ENCODE measurements around the gene OSGEPL1.
"Not testable (repeated sequence)": the region's sequence is repeated elsewhere in the genome, so short reads cannot be mapped to it uniquely, and the experiment has no call there.

The OSGEPL1 gene

DNA sequence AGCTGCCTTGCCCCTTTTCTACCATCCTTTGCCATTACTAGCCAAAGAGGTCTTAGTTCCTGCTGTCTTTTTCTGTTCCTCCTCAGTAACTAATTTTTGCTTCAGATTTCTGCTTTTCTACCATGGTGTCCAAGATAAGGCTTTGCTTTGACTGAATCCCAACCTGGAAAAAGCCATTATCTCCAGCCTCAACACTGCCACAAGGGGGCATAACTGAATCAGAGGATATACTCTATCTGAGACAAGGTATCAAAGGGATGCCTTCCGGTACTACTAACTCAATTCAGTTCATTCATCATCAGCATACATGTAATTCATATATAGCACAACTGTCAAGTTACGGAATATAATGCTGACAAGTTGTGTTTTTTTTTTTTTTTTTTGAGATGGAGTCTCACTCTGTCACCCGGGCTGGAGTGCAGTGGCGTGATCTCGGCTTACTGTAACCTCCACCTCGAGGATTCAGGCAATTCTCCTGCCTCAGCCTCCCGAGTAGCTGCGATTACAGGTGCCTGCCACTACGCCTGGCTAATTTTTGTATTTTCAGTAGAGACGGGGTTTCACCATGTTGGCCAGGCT, 11.4 kb downstream of the OSGEPL1 start:
- no peaks in the 10 kb centered on the region for H3K9me3 ChIP-seq (ENCODE audit: control insufficient read depth in 1 of 2, low read length in 2 of 2)
- peaks cover 0 to 23% of the 10 kb centered on the region in 2 donors for H3K36me3 ChIP-seq (ENCODE audit: control insufficient read depth in 1 of 2, insufficient read depth in 2 of 2, low read length in 2 of 2)
- no peak overlapping the region for H3K27ac ChIP-seq (ENCODE audit: low read depth, low read length)
- no peaks in the 10 kb centered on the region for H3K27me3 ChIP-seq (ENCODE audit: control insufficient read depth in 1 of 2, insufficient read depth in 2 of 2, low read length in 2 of 2)
- H3K9ac ChIP-seq (ENCODE audit: low read depth in 1 of 2, low read length in 2 of 2) = no peak overlapping the region
- no peak overlapping the region for H3K4me3 ChIP-seq (ENCODE audit: low read depth in 1 of 2, low read length in 2 of 2)
- no peaks in the 10 kb centered on the region for H3K4me1 ChIP-seq (ENCODE audit: control insufficient read depth in 1 of 2, insufficient read depth in 2 of 2, low read length in 2 of 2)

DNA sequence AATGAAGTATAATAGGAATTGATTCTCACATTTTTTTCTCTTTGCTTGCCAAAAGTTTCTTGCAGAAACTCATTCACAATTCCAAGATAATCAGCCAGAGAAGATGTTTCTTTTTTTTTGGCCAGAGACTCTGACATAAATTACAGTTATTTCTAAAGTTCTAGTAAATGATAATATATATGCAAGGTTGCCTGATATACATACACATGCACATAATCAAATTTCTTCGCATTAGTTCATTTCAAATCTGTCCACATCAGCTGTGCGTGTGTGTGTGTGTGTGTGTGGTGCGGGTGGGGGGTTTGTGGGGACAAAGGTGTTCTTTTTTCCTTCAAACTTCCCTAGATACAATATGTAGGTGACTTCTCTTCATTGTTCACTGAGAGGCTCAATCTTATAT, 33.2 kb downstream of the OSGEPL1 start:
- no peak overlapping the region for H3K4me3 ChIP-seq (ENCODE audit: low read depth in 1 of 2, low read length in 2 of 2)
- no peaks in the 10 kb centered on the region for H3K27me3 ChIP-seq (ENCODE audit: control insufficient read depth in 1 of 2, insufficient read depth in 2 of 2, low read length in 2 of 2)

DNA sequence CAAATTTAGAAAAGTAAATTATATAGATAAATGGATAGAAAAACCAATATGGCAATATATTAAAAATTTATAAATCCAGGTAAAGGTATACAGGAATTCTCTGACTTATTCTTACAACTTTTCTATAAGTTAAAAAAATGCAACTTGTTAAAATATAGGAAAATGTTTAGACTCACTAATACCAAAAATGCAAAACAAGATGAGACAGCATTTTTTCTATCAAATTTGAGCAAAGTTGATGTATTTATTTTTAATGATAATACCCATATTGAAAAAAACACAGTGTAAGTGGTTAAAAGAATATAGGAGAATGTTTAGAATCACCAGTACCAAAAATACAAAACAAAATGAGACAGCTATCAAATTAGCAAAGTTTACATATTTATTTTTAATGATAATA, 35.7 kb downstream of the OSGEPL1 start:
- Histone ChIP-seq H3K9ac (ENCODE audit: low read depth in 1 of 2, low read length in 2 of 2) (no peak overlapping the region), H3K4me3 (ENCODE audit: low read depth in 1 of 2, low read length in 2 of 2) (no peak overlapping the region), H3K27me3 (ENCODE audit: control insufficient read depth in 1 of 2, insufficient read depth in 2 of 2, low read length in 2 of 2) (no peaks in the 10 kb centered on the region), H3K36me3 (ENCODE audit: control insufficient read depth in 1 of 2, insufficient read depth in 2 of 2, low read length in 2 of 2) (no peaks in the 10 kb centered on the region), H3K9me3 (ENCODE audit: control insufficient read depth in 1 of 2, low read length in 2 of 2) (no peaks in the 10 kb centered on the region), H3K27ac (ENCODE audit: low read depth, low read length) (no peak overlapping the region), H3K4me1 (ENCODE audit: control insufficient read depth in 1 of 2, insufficient read depth in 2 of 2, low read length in 2 of 2) (no peaks in the 10 kb centered on the region)

More for the DNA sequence above, 33.2 kb downstream of the OSGEPL1 start:
- H3K36me3 ChIP-seq (ENCODE audit: control insufficient read depth in 1 of 2, insufficient read depth in 2 of 2, low read length in 2 of 2) = no peaks in the 10 kb centered on the region
- H3K27ac ChIP-seq (ENCODE audit: low read depth, low read length) = no peak overlapping the region
- no peaks in the 10 kb centered on the region for H3K9me3 ChIP-seq (ENCODE audit: control insufficient read depth in 1 of 2, low read length in 2 of 2)
- no peaks in the 10 kb centered on the region for H3K4me1 ChIP-seq (ENCODE audit: control insufficient read depth in 1 of 2, insufficient read depth in 2 of 2, low read length in 2 of 2)
- H3K9ac ChIP-seq (ENCODE audit: low read depth in 1 of 2, low read length in 2 of 2) = no peak overlapping the region

DNA sequence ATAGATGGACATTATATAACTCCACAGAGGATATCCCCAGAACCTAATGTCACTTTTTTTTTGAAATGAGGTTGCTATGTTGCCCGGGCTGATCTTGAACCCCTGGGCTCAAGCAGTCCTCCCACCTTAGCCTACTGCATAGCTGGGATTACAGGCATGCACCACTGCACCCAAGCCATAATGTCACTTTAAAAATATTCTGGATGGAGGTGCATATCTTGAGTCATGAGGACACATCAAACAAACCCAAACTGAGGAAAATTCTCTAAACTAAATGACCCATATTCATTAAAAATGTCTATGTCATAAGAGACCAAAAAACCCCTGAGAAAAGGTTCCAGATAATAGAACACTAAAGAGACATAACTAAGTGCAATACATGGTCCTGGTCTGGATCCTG, 36.3 kb downstream of the OSGEPL1 start:
- H3K36me3 ChIP-seq (ENCODE audit: control insufficient read depth in 1 of 2, insufficient read depth in 2 of 2, low read length in 2 of 2) = no peaks in the 10 kb centered on the region
- no peak overlapping the region for H3K4me3 ChIP-seq (ENCODE audit: low read depth in 1 of 2, low read length in 2 of 2)
- no peaks in the 10 kb centered on the region for H3K4me1 ChIP-seq (ENCODE audit: control insufficient read depth in 1 of 2, insufficient read depth in 2 of 2, low read length in 2 of 2)
- no peak overlapping the region for H3K9ac ChIP-seq (ENCODE audit: low read depth in 1 of 2, low read length in 2 of 2)
- no peaks in the 10 kb centered on the region for H3K27me3 ChIP-seq (ENCODE audit: control insufficient read depth in 1 of 2, insufficient read depth in 2 of 2, low read length in 2 of 2)
- no peaks in the 10 kb centered on the region for H3K9me3 ChIP-seq (ENCODE audit: control insufficient read depth in 1 of 2, low read length in 2 of 2)
- H3K27ac ChIP-seq (ENCODE audit: low read depth, low read length) = no peak overlapping the region

DNA sequence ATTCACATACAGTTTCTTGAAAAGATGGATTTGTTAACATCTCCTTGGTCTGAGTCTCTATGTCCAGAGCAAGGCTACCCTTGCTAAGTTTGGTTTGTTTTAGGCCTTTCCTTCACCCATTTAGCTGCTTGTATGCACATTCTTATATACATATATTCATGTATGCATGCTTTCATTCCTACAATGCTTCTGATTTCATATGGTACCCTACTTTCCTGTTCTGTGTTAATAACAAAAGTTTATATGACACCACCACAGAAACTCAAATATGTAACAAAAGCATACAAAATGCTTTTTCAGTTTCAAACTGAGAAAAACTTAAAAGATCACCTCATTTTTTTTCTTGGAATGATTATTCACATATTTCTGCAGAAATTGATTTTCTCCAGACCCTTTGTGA, 39.4 kb downstream of the OSGEPL1 start:
- no peaks in the 10 kb centered on the region for H3K4me1 ChIP-seq (ENCODE audit: control insufficient read depth in 1 of 2, insufficient read depth in 2 of 2, low read length in 2 of 2)
- H3K4me3 ChIP-seq (ENCODE audit: low read depth in 1 of 2, low read length in 2 of 2) = no peak overlapping the region
- no peaks in the 10 kb centered on the region for H3K36me3 ChIP-seq (ENCODE audit: control insufficient read depth in 1 of 2, insufficient read depth in 2 of 2, low read length in 2 of 2)
- no peak overlapping the region for H3K27ac ChIP-seq (ENCODE audit: low read depth, low read length)
- no peak overlapping the region for H3K9ac ChIP-seq (ENCODE audit: low read depth in 1 of 2, low read length in 2 of 2)
- H3K9me3 ChIP-seq (ENCODE audit: control insufficient read depth in 1 of 2, low read length in 2 of 2) = no peaks in the 10 kb centered on the region
- no peaks in the 10 kb centered on the region for H3K27me3 ChIP-seq (ENCODE audit: control insufficient read depth in 1 of 2, insufficient read depth in 2 of 2, low read length in 2 of 2)

DNA sequence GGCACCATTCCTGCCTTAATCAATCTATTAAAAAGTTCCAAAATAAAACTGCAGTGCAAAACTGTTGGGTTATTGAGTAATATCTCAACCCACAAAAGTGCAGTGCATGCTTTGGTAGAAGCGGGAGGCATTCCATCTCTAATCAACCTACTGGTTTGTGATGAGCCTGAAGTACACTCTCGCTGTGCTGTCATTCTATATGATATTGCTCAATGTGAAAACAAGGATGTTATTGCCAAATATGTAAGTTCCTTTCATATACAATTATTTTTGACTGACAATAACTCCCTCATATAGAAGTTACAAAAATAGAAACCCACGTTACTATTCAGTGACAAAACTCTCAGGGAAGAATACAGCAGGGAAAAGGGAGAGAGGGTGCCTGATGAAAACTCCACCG, 43.0 kb downstream of the OSGEPL1 start:
- Histone ChIP-seq H3K9me3 (ENCODE audit: control insufficient read depth in 1 of 2, low read length in 2 of 2) (no peaks in the 10 kb centered on the region), H3K9ac (ENCODE audit: low read depth in 1 of 2, low read length in 2 of 2) (no peak overlapping the region), H3K27me3 (ENCODE audit: control insufficient read depth in 1 of 2, insufficient read depth in 2 of 2, low read length in 2 of 2) (no peaks in the 10 kb centered on the region), H3K4me3 (ENCODE audit: low read depth in 1 of 2, low read length in 2 of 2) (no peak overlapping the region), H3K27ac (ENCODE audit: low read depth, low read length) (no peak overlapping the region), H3K4me1 (ENCODE audit: control insufficient read depth in 1 of 2, insufficient read depth in 2 of 2, low read length in 2 of 2) (no peaks in the 10 kb centered on the region), H3K36me3 (ENCODE audit: control insufficient read depth in 1 of 2, insufficient read depth in 2 of 2, low read length in 2 of 2) (no peaks in the 10 kb centered on the region)

DNA sequence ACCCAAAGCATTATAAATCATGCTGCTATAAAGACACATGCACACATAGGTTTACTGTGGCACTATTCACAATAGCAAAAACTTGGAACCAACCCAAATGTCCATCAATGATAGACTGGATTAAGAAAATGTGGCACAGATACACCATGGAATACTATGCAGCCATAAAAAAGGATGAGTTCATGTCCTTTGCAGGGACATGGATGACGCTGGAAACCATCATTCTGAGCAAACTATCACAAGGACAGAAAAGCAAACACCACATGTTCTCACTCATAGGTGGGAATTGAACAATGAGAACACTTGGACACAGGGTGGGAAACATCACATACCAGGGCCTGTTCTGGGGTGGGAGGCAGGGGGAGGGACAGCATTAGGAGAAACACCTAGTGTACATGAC, 45.0 kb downstream of the OSGEPL1 start:
- H3K27ac ChIP-seq (ENCODE audit: low read depth, low read length); H3K9ac ChIP-seq (ENCODE audit: low read depth in 1 of 2, low read length in 2 of 2); H3K27me3 ChIP-seq (ENCODE audit: control insufficient read depth in 1 of 2, insufficient read depth in 2 of 2, low read length in 2 of 2); H3K9me3 ChIP-seq (ENCODE audit: control insufficient read depth in 1 of 2, low read length in 2 of 2); H3K4me1 ChIP-seq (ENCODE audit: control insufficient read depth in 1 of 2, insufficient read depth in 2 of 2, low read length in 2 of 2); H3K36me3 ChIP-seq (ENCODE audit: control insufficient read depth in 1 of 2, insufficient read depth in 2 of 2, low read length in 2 of 2); H3K4me3 ChIP-seq (ENCODE audit: low read depth in 1 of 2, low read length in 2 of 2): not testable (repeated sequence)

DNA sequence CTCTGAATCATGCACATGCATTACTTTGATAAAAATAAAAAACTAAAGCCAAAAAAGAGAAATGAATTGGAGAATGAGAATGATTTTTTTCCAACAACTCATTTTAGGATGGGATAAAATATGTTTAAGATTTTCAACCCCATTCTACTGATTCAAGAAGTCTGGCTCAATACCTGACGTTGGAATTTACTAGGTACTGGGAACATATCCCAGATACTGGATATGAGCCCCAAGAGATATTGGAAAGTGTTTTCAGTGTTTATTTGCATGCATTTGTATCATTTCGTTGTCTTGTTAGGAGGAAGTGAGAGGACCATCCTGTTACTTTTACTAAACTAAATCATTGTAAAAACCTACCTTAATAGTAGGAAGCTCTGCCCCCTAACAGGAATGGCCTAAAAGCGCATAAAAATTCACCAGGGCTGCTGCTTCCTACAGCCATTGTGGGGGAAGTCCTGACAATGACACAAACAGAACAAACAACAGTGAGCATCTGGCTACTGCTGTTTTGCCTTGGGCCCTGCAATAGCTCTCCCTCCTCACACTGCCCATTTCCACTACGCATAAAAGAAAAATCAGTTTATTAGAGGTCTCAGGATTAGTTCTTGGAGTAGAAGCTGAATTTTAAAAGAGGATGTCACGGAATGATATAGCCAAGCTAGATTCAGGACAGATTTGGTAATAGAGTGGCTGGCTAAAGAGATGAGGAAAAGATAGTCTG, 52.9 kb downstream of the OSGEPL1 start:
- Histone ChIP-seq H3K9ac (ENCODE audit: low read depth in 1 of 2, low read length in 2 of 2) (no peak overlapping the region), H3K36me3 (ENCODE audit: control insufficient read depth in 1 of 2, insufficient read depth in 2 of 2, low read length in 2 of 2) (peaks cover 0 to 8% of the 10 kb centered on the region in 2 donors), H3K4me3 (ENCODE audit: low read depth in 1 of 2, low read length in 2 of 2) (no peak overlapping the region), H3K9me3 (ENCODE audit: control insufficient read depth in 1 of 2, low read length in 2 of 2) (no peaks in the 10 kb centered on the region), H3K27ac (ENCODE audit: low read depth, low read length) (no peak overlapping the region), H3K4me1 (ENCODE audit: control insufficient read depth in 1 of 2, insufficient read depth in 2 of 2, low read length in 2 of 2) (no peaks in the 10 kb centered on the region), H3K27me3 (ENCODE audit: control insufficient read depth in 1 of 2, insufficient read depth in 2 of 2, low read length in 2 of 2) (no peaks in the 10 kb centered on the region)

DNA sequence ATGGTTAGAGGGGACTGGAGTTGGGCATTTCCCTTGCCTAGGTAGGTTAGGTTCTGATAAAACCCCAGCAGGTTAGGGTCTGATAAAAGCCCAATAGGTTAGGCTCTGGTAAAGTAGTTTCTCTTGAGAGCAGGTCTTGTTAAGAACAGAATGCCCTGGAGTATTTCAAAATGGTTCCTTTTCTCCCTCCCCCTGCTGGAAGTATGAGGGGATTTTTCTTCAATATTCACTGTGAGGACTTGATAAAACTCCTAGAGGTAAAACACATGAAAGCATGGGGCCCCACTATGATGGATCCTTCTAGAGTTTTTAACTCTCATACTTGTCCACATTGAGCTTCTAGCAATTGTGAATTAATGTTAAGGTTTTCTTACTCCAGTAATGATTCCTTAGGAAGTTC, 60.5 kb downstream of the OSGEPL1 start:
- peaks cover 0 to 4% of the 10 kb centered on the region in 2 donors for H3K36me3 ChIP-seq (ENCODE audit: control insufficient read depth in 1 of 2, insufficient read depth in 2 of 2, low read length in 2 of 2)
- no peaks in the 10 kb centered on the region for H3K4me1 ChIP-seq (ENCODE audit: control insufficient read depth in 1 of 2, insufficient read depth in 2 of 2, low read length in 2 of 2)
- H3K27ac ChIP-seq (ENCODE audit: low read depth, low read length) = no peak overlapping the region
- H3K9ac ChIP-seq (ENCODE audit: low read depth in 1 of 2, low read length in 2 of 2) = no peak overlapping the region
- no peak overlapping the region for H3K4me3 ChIP-seq (ENCODE audit: low read depth in 1 of 2, low read length in 2 of 2)
- no peaks in the 10 kb centered on the region for H3K9me3 ChIP-seq (ENCODE audit: control insufficient read depth in 1 of 2, low read length in 2 of 2)
- no peaks in the 10 kb centered on the region for H3K27me3 ChIP-seq (ENCODE audit: control insufficient read depth in 1 of 2, insufficient read depth in 2 of 2, low read length in 2 of 2)

DNA sequence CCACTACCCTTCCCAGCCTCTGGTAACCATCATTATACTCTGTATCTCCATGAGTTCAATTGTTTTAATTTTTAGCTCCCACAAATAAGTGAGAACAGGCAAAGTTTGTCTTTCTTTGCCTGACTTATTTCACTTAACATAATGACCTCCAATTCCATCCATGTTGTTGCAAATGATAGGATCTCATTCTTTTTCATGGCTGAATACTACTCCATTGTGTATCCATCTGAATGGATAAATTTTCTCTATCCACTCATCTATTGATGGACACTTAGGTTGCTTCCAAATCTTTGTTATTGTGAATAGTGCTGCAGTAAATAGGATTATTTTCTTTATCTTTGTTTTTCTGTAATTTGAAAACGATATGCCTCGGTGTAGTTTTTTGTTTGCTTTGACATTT, 61.9 kb downstream of the OSGEPL1 start:
- Histone ChIP-seq H3K36me3 (ENCODE audit: control insufficient read depth in 1 of 2, insufficient read depth in 2 of 2, low read length in 2 of 2) (no peaks in the 10 kb centered on the region), H3K27me3 (ENCODE audit: control insufficient read depth in 1 of 2, insufficient read depth in 2 of 2, low read length in 2 of 2) (no peaks in the 10 kb centered on the region), H3K27ac (ENCODE audit: low read depth, low read length) (no peak overlapping the region), H3K9me3 (ENCODE audit: control insufficient read depth in 1 of 2, low read length in 2 of 2) (no peaks in the 10 kb centered on the region), H3K4me3 (ENCODE audit: low read depth in 1 of 2, low read length in 2 of 2) (no peak overlapping the region), H3K4me1 (ENCODE audit: control insufficient read depth in 1 of 2, insufficient read depth in 2 of 2, low read length in 2 of 2) (no peaks in the 10 kb centered on the region), H3K9ac (ENCODE audit: low read depth in 1 of 2, low read length in 2 of 2) (no peak overlapping the region)

Data from duodenal mucosa (tissue), 2 donors.